Activated CD8-positive, alpha-beta T cell treated with anti-CD3 and anti-CD28 coated beads, Interleukin-2, amount 10 ng/mL, durations not matched to agents 7 days and 5 days (primary cell): ENCODE data around the gene SLC8A2. TPM values are rescaled to one million over a fixed set of nuclear protein-coding genes. Genes with fewer than 3 reads are reported as not detected.
"Not testable (repeated sequence)": the region's sequence is repeated elsewhere in the genome, so short reads cannot be mapped to it uniquely, and the experiment has no call there.

Experiments used
- ATAC-seq: fragments of 150-1000 bp; cut with Tn5 transposase; one replicate; pipeline ENCODE4 v1.10.0; 2021; ENCODE audit warnings: moderate library complexity
- CTCF ChIA-PET: fragments of 350-600 bp; sonication (Branson Sonifier 250); formaldehyde crosslinking; loops from one replicate; lab custom pipeline; 2021; ENCODE audit warnings: antibody characterized with exemption; lab: Charles Lee
- POLR2A ChIA-PET: fragments of 350-600 bp; sonication (Branson Sonifier 250); formaldehyde crosslinking; loops from one replicate; lab custom pipeline; 2021; ENCODE audit warnings: antibody characterized with exemption; lab: Charles Lee
- DNase-seq: peaks from one replicate; pipeline ENCODE4 v3.0.0-alpha.2; 2020
- H3K27ac Mint-ChIP-seq: one replicate; pipeline ENCODE4 v1.8.0; 2021; ENCODE audit warnings: mild to moderate bottlenecking, mixed read lengths
- H3K27me3 Mint-ChIP-seq: one replicate; pipeline ENCODE4 v1.8.0; 2021; ENCODE audit warnings: low read depth, mixed read lengths
- H3K36me3 Mint-ChIP-seq: one replicate; pipeline ENCODE4 v1.8.0; 2021; ENCODE audit warnings: low read depth, mixed read lengths
- H3K4me1 Mint-ChIP-seq: one replicate; pipeline ENCODE4 v1.8.0; 2021; ENCODE audit warnings: low read depth, mixed read lengths
- H3K4me3 Mint-ChIP-seq: one replicate; pipeline ENCODE4 v1.8.0; 2021; ENCODE audit warnings: mild to moderate bottlenecking, mixed read lengths
- H3K9me3 Mint-ChIP-seq: one replicate; pipeline ENCODE4 v1.8.0; 2022; ENCODE audit warnings: mixed read lengths; ENCODE audit not compliant: insufficient read depth
- total RNA-seq, 2 experiments: library from RNA; stranded (reverse); gene quantifications; one replicate each; pipeline ENCODE4 v1.2.3, GENCODE V29; 2021

The SLC8A2 gene
- total RNA-seq, 2 experiments from 2014 or later = 0.05 to 0.44 TPM

GRCh38 chr19:47486220-47486619 lies 14.5 kb upstream of the SLC8A2 start:
- peak overlapping the region; percentile 100 for H3K27ac Mint-ChIP-seq
- not testable (repeated sequence) for H3K4me3 Mint-ChIP-seq, H3K9me3 Mint-ChIP-seq, DNase-seq, ATAC-seq, H3K27me3 Mint-ChIP-seq
- CTCF ChIA-PET = interaction anchor here (1.6 to 3.1 kb wide), 3 partner anchors 29 to 95 kb away, joined by 3 to 16 read pairs (median 12); partner anchors contain the start of gene NAPA
- peaks cover 31% of the 10 kb centered on the region for H3K36me3 Mint-ChIP-seq
- H3K4me1 Mint-ChIP-seq = peaks cover 42% of the 10 kb centered on the region
- POLR2A ChIA-PET = interaction anchor here (1.0 to 2.9 kb wide), 3 partner anchors 27 to 114 kb away, joined by 3 to 17 read pairs (median 4); partner anchors contain the start of gene NAPA

GRCh38 chr19:47485210-47485609 lies 13.5 kb upstream of the SLC8A2 start:
- Mint-ChIP-seq H3K36me3 (peaks cover 28% of the 10 kb centered on the region), H3K9me3 (no peaks in the 10 kb centered on the region), H3K27me3 (no peaks in the 10 kb centered on the region), H3K4me1 (peaks cover 42% of the 10 kb centered on the region), H3K4me3 (peak overlapping the region; percentile 97), H3K27ac (peak overlapping the region; percentile 100)
- peak; percentile 51 for DNase-seq
- no peak for ATAC-seq
- ChIA-PET POLR2A (interaction anchor here (0.6 to 2.9 kb wide), 11 partner anchors 9 to 306 kb away, joined by 3 to 17 read pairs (median 4); partner anchors contain the start of genes BICRA and NAPA), CTCF (interaction anchor here (0.7 to 2.7 kb wide), 11 partner anchors 15 to 222 kb away, joined by 3 to 23 read pairs (median 5); partner anchors contain the start of genes DHX34 and NAPA)

GRCh38 chr19:47483800-47484690 lies 12.4 kb upstream of the SLC8A2 start, which contains the start of gene KPTN:
TSS of gene KPTN (minus strand) at chr19:47484219. CDS start at chr19:47484160, 59 bp downstream.
- no peaks in the 10 kb centered on the region for H3K27me3 Mint-ChIP-seq

GRCh38 chr19:47483200-47483599 lies 11.5 kb upstream of the SLC8A2 start:
- Mint-ChIP-seq H3K4me1 (peaks cover 42% of the 10 kb centered on the region), H3K27ac (peak overlapping the region; percentile 46), H3K27me3 (no peaks in the 10 kb centered on the region), H3K36me3 (peaks cover 23% of the 10 kb centered on the region), H3K9me3 (no peaks in the 10 kb centered on the region), H3K4me3 (no peak overlapping the region)
- DNase-seq (no peak), ATAC-seq (no peak)
- CTCF ChIA-PET = interaction anchor here (0.9 to 2.7 kb wide), 19 partner anchors 11 to 227 kb away, joined by 3 to 23 read pairs (median 6); partner anchors contain the start of genes CCDC9, DHX34 and NAPA
- POLR2A ChIA-PET = interaction anchor here (1.0 to 2.9 kb wide), 9 partner anchors 8 to 211 kb away, joined by 3 to 17 read pairs (median 4); partner anchors contain the start of genes BICRA and NAPA

More at GRCh38 chr19:47483800-47484690, 12.4 kb upstream of the SLC8A2 start, which contains the start of gene KPTN:
- Mint-ChIP-seq H3K36me3 (peaks cover 23% of the 10 kb centered on the region), H3K4me1 (peaks cover 42% of the 10 kb centered on the region), H3K27ac (peak within 1 kb of the TSS; percentile 100), H3K9me3 (no peaks in the 10 kb centered on the region), H3K4me3 (peak within 1 kb of the TSS; percentile 97)
- ChIA-PET CTCF (interaction anchor here (0.7 to 2.7 kb wide), 32 partner anchors 10 to 228 kb away, joined by 3 to 23 read pairs (median 4); partner anchors contain the start of genes CCDC9, DHX34 and NAPA), POLR2A (interaction anchor here (0.9 to 2.9 kb wide), 17 partner anchors 9 to 308 kb away, joined by 3 to 17 read pairs (median 3); partner anchors contain the start of genes BICRA, INAFM1 and NAPA)
- ATAC-seq = peak; percentile 91
- peak; percentile 93 for DNase-seq

- no peak for ATAC-seq
- ChIA-PET CTCF (no interaction called here), POLR2A (no interaction called here)
- no peaks in the 10 kb centered on the region for H3K9me3 Mint-ChIP-seq
- H3K36me3 Mint-ChIP-seq = peaks cover 15% of the 10 kb centered on the region
- DNase-seq = no peak
- H3K27me3 Mint-ChIP-seq = no peaks in the 10 kb centered on the region
- no peak overlapping the region for H3K4me3 Mint-ChIP-seq
- peaks cover 29% of the 10 kb centered on the region for H3K4me1 Mint-ChIP-seq
- H3K27ac Mint-ChIP-seq = no peak overlapping the region
Observed at GRCh38 chr19:47481460-47482052, 9.9 kb upstream of the SLC8A2 start.

GRCh38 chr19:47480658-47481057 lies 9.0 kb upstream of the SLC8A2 start:
- H3K4me1 Mint-ChIP-seq = peaks cover 21% of the 10 kb centered on the region
- no peaks in the 10 kb centered on the region for H3K27me3 Mint-ChIP-seq
- no peak overlapping the region for H3K4me3 Mint-ChIP-seq
- POLR2A ChIA-PET = interaction anchor here (0.6 kb wide), 1 partner anchor 115 kb away, joined by 3 read pairs; no protein-coding TSS in a partner anchor
- DNase-seq = no peak
- H3K9me3 Mint-ChIP-seq = no peaks in the 10 kb centered on the region
- H3K36me3 Mint-ChIP-seq = peaks cover 11% of the 10 kb centered on the region
- ATAC-seq = no peak
- CTCF ChIA-PET = no interaction called here
- H3K27ac Mint-ChIP-seq = no peak overlapping the region

- Mint-ChIP-seq H3K4me3 (no peak overlapping the region), H3K4me1 (peaks cover 14% of the 10 kb centered on the region), H3K9me3 (no peaks in the 10 kb centered on the region), H3K36me3 (peaks cover 3% of the 10 kb centered on the region), H3K27ac (no peak overlapping the region), H3K27me3 (no peaks in the 10 kb centered on the region)
- no peak for ATAC-seq
- ChIA-PET CTCF (interaction anchor here (0.9 kb wide), 1 partner anchor 52 kb away, joined by 4 read pairs; no protein-coding TSS in a partner anchor), POLR2A (interaction anchor here (0.6 kb wide), 1 partner anchor 116 kb away, joined by 3 read pairs; no protein-coding TSS in a partner anchor)
- no peak for DNase-seq
Observed at GRCh38 chr19:47479701-47480503, 8.2 kb upstream of the SLC8A2 start.

GRCh38 chr19:47476438-47476972 lies 4.8 kb upstream of the SLC8A2 start:
- ChIA-PET POLR2A (no interaction called here), CTCF (no interaction called here)
- no peaks in the 10 kb centered on the region for H3K9me3 Mint-ChIP-seq
- no peaks in the 10 kb centered on the region for H3K36me3 Mint-ChIP-seq
- H3K4me3 Mint-ChIP-seq = no peak overlapping the region
- ATAC-seq (no peak), DNase-seq (no peak)
- H3K4me1 Mint-ChIP-seq = no peaks in the 10 kb centered on the region
- H3K27ac Mint-ChIP-seq = no peak overlapping the region
- peaks cover 5% of the 10 kb centered on the region for H3K27me3 Mint-ChIP-seq

- no peak overlapping the region for H3K27ac Mint-ChIP-seq
- no peak for DNase-seq
- POLR2A ChIA-PET = interaction anchor here (1.2 kb wide), 1 partner anchor 8 kb away, joined by 3 read pairs; the partner anchor contains the start of gene KPTN
- peaks cover 13% of the 10 kb centered on the region for H3K27me3 Mint-ChIP-seq
- no peaks in the 10 kb centered on the region for H3K9me3 Mint-ChIP-seq
- peaks cover 3% of the 10 kb centered on the region for H3K4me1 Mint-ChIP-seq
- H3K4me3 Mint-ChIP-seq = no peak overlapping the region
- ATAC-seq = no peak
- CTCF ChIA-PET = no interaction called here
- H3K36me3 Mint-ChIP-seq = no peaks in the 10 kb centered on the region
Observed at GRCh38 chr19:47475465-47475864, 3.8 kb upstream of the SLC8A2 start.

GRCh38 chr19:47473336-47473735 lies 1.6 kb upstream of the SLC8A2 start:
- DNase-seq = no peak
- ChIA-PET CTCF (interaction anchor here (1.7 kb wide), 1 partner anchor 37 kb away, joined by 5 read pairs; no protein-coding TSS in a partner anchor), POLR2A (no interaction called here)
- Mint-ChIP-seq H3K27ac (no peak overlapping the region), H3K27me3 (peaks cover 33% of the 10 kb centered on the region), H3K4me3 (no peak overlapping the region), H3K36me3 (no peaks in the 10 kb centered on the region), H3K4me1 (peaks cover 3% of the 10 kb centered on the region), H3K9me3 (no peaks in the 10 kb centered on the region)
- no peak for ATAC-seq
